Breast epithelium (tissue), 4 donors: ENCODE data around the gene TNNI2. TPM values are rescaled to one million over a fixed set of nuclear protein-coding genes. Genes with fewer than 3 reads are reported as not detected.

Experiments used
- DNase-seq, 2 donors: peaks; one replicate each; pipeline ENCODE4 v3.0.0-alpha.2; 2019; ENCODE audit warnings: low spot score in 2 of 2
- H3K27ac ChIP-seq, 2 donors: fragments of 200-600 bp; sonication (generic) in 1 of 2; one replicate each; pipeline ENCODE4 v1.5.1; 2016 to 2019; ENCODE audit warnings: mild to moderate bottlenecking in 1 of 2
- H3K27me3 ChIP-seq, 2 donors: fragments of 200-600 bp; sonication (generic) in 1 of 2; one replicate each; pipeline versions ENCODE4 v1.5.1 to v1.6.0; 2017 to 2019; ENCODE audit warnings: control low read depth in 1 of 2, mild to moderate bottlenecking in 1 of 2
- H3K36me3 ChIP-seq: fragments of 200-600 bp; one replicate; pipeline ENCODE4 v1.5.1; 2019
- H3K4me1 ChIP-seq, 2 donors: fragments of 200-600 bp; sonication (generic); one replicate each; pipeline ENCODE4 v1.5.1; 2016 to 2019; ENCODE audit warnings: control low read depth in 1 of 2
- H3K4me3 ChIP-seq, 3 donors: fragments of 200-600 bp; sonication (generic); 1 replicate in 2 of 3; 2 replicates in 1 of 3; pipeline ENCODE4 v1.5.1; 2016 to 2019; ENCODE audit warnings: mild to moderate bottlenecking in 3 of 3, moderate library complexity in 2 of 3
- H3K9me3 ChIP-seq, 2 donors: fragments of 200-600 bp; sonication (generic) in 1 of 2; one replicate each; pipeline ENCODE4 v1.5.1; 2016 to 2019; ENCODE audit warnings: control low read depth in 1 of 2
- CTCF ChIP-seq, 3 donors: fragments of 450-650 bp; IDR thresholded peaks; one replicate each; pipeline ENCODE4 v1.5.1; 2016 to 2017; ENCODE audit warnings: antibody characterized with exemption in 3 of 3, mild to moderate bottlenecking in 3 of 3, moderate library complexity in 3 of 3
- POLR2A ChIP-seq: fragments of 450-650 bp; IDR thresholded peaks from one replicate; pipeline ENCODE4 v1.6.1; 2016; ENCODE audit warnings: antibody characterized with exemption, mild to moderate bottlenecking, moderate library complexity
- POLR2AphosphoS5 ChIP-seq, 3 donors: sonication (generic); formaldehyde crosslinking; IDR thresholded peaks; one replicate each; pipeline ENCODE4 v1.6.1; 2017; ENCODE audit warnings: antibody characterized with exemption in 3 of 3
- intact Hi-C: fragments of 100-400 bp; cut with DNase I; formaldehyde crosslinking; loops from one replicate; pipeline ENCODE4 v1.15.1; 2023; ENCODE audit warnings: low total_unique reads
- total RNA-seq, 3 donors: library from RNA; depleted of rRNA; stranded (reverse); fragments of >200 nt; gene quantifications; one replicate each; pipeline ENCODE4 v1.1.0, GENCODE V29; 2016

Gene TNNI2
- total RNA-seq, 3 donors from 2014 or later, result 1.6 to 5.6 TPM; not detected in 1

GRCh38 chr11:1836011-1836945, 2.5 kb upstream of the TNNI2 start:
- Histone ChIP-seq H3K36me3 (no peaks in the 10 kb centered on the region), H3K27ac (peak overlapping the region in 1 of 2 donors; percentile 30), H3K4me1 (peaks cover 9 to 20% of the 10 kb centered on the region in 2 donors)

GRCh38 chr11:1837171-1838076, 1.4 kb upstream of the TNNI2 start:
- no peak overlapping the region for H3K4me3 ChIP-seq
- no peaks in the 10 kb centered on the region for H3K9me3 ChIP-seq
- DNase-seq, result peak in 1 of 2 donors; percentile 57
- intact Hi-C loops, result loop anchor here (10.0 kb wide), 1 partner anchor 317 kb away; no protein-coding TSS in a partner anchor
- H3K36me3 ChIP-seq, result no peaks in the 10 kb centered on the region
- TF ChIP-seq POLR2AphosphoS5 (IDR thresholded peaks at IDR 0.05) (no peak), CTCF (IDR thresholded peaks at IDR 0.05) (peak; percentile 71 to 81 (median 76))
- H3K27me3 ChIP-seq, result no peaks in the 10 kb centered on the region
- H3K4me1 ChIP-seq, result peaks cover 0 to 14% of the 10 kb centered on the region in 2 donors
- peak overlapping the region in 1 of 2 donors; percentile 5 for H3K27ac ChIP-seq

More at GRCh38 chr11:1836011-1836945, 2.5 kb upstream of the TNNI2 start:
- Histone ChIP-seq H3K9me3 (no peaks in the 10 kb centered on the region), H3K4me3 (no peak overlapping the region), H3K27me3 (no peaks in the 10 kb centered on the region)
- no peak for TF ChIP-seq POLR2A
- TF ChIP-seq POLR2AphosphoS5 (IDR thresholded peaks at IDR 0.05), result no peak
- TF ChIP-seq CTCF (IDR thresholded peaks at IDR 0.05), result no peak
- intact Hi-C loops, result loop anchor here (10.0 kb wide), 1 partner anchor 319 kb away; no protein-coding TSS in a partner anchor
- DNase-seq, result no peak

DNA sequence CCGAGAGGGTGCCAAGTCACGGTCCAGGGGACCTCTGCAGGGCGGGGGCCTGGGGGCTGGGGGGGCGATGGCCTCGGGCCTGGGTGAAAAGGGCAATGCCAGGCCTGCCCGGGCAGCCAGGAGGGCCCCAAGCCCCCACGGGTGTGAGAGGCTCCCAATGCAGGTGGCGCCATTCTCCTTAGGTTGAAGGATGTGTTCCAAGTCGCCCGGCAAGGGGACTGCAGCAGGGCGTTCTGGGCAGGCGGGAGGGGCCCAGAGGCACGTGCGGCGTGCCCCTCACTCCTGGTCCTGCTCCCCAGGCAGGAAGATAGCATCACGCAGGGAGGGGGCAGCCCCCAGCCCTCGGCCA, 730 bp upstream of the TNNI2 start:
- H3K9me3 ChIP-seq, result no peaks in the 10 kb centered on the region
- peaks cover 0 to 12% of the 10 kb centered on the region in 2 donors for H3K4me1 ChIP-seq
- TF ChIP-seq POLR2AphosphoS5 (IDR thresholded peaks at IDR 0.05) (no peak), CTCF (IDR thresholded peaks at IDR 0.05) (peak in 1 of 3 donors; percentile 7), POLR2A (no peak)
- H3K4me3 ChIP-seq, result no peak overlapping the region
- DNase-seq, result no peak
- intact Hi-C loops, result loop anchor here (10.0 kb wide), 1 partner anchor 317 kb away; no protein-coding TSS in a partner anchor
- H3K27ac ChIP-seq, result peak overlapping the region in 1 of 2 donors; percentile 5
- no peaks in the 10 kb centered on the region for H3K27me3 ChIP-seq
- H3K36me3 ChIP-seq, result no peaks in the 10 kb centered on the region

GRCh38 chr11:1839204-1839923, 583 bp downstream of the TNNI2 start:
- TF ChIP-seq CTCF (IDR thresholded peaks at IDR 0.05), result no peak
- TF ChIP-seq POLR2AphosphoS5 (IDR thresholded peaks at IDR 0.05), result no peak
- TF ChIP-seq POLR2A, result no peak
- intact Hi-C loops, result loop anchor here (1.0 to 10.0 kb wide), 2 partner anchors 21 to 315 kb away; no protein-coding TSS in a partner anchor
- Histone ChIP-seq H3K27me3 (no peaks in the 10 kb centered on the region), H3K36me3 (no peaks in the 10 kb centered on the region), H3K9me3 (no peaks in the 10 kb centered on the region), H3K4me1 (peaks cover 0 to 4% of the 10 kb centered on the region in 2 donors), H3K4me3 (no peak overlapping the region), H3K27ac (no peak overlapping the region)
- no peak for DNase-seq
